Spleen (tissue), 7 donors: Measurements from ENCODE around the gene NLRP4.

ENCODE experiments used
- CTCF ChIP-seq, 11 experiments: fragments of 200-600 bp in 7 of 11; fragments of 450-650 bp in 4 of 11; sonication (generic) in 4 of 11; IDR thresholded peaks in 8 of 11; conservative IDR thresholded peaks in 3 of 11; 1 replicate in 7 of 11; 2 replicates in 4 of 11; pipeline versions ENCODE4 v1.4.0 to v1.8.0; 2016 to 2021; ENCODE audit warnings: antibody characterized with exemption in 11 of 11, inconsistent platforms in 4 of 11, mild to moderate bottlenecking in 1 of 11
- POLR2A ChIP-seq, 3 donors: fragments of 450-650 bp; IDR thresholded peaks; one replicate each; pipeline ENCODE4 v1.5.1; 2017; ENCODE audit warnings: antibody characterized with exemption in 3 of 3, mild to moderate bottlenecking in 1 of 3
- POLR2AphosphoS5 ChIP-seq, 3 donors: sonication (generic); formaldehyde crosslinking; IDR thresholded peaks; one replicate each; pipeline ENCODE4 v1.5.1; 2017; ENCODE audit warnings: antibody characterized with exemption in 3 of 3
- donor health status: DM: no; HTN: no; CAD: no; lungs with moderate emphysema.
- donor health status: DM: no; HTN: no; CAD: no.
- donor health status: DM: no; HTN: no; CAD: no.

GRCh38 chr19:55857974-55858373 lies 21.6 kb downstream of the NLRP4 start:
- TF ChIP-seq POLR2A (IDR thresholded peaks at IDR 0.05): no peak
- TF ChIP-seq POLR2AphosphoS5 (IDR thresholded peaks at IDR 0.05): no peak
- no peak for TF ChIP-seq CTCF (IDR thresholded peaks at IDR 0.05 in 8 of 11, conservative IDR thresholded peaks at IDR 0.05 in 3 of 11)
